Superior temporal gyrus (tissue), 1 donor: ENCODE data around the gene GRK3.
"Not testable (repeated sequence)": the region's sequence is repeated elsewhere in the genome, so short reads cannot be mapped to it uniquely, and the experiment has no call there.

Source experiments
- DNase-seq: peaks from one replicate; pipeline ENCODE4 v3.0.0-alpha.2; 2016; ENCODE audit errors: extremely low spot score

The GRK3 gene

GRCh38 chr22:25571969-25572707 is 7.7 kb downstream of the GRK3 start:
- not testable (repeated sequence) for DNase-seq

- no peak for DNase-seq
These were observed 8.3 kb downstream of the GRK3 start for GRCh38 chr22:25572708-25573171.

- DNase-seq, result no peak
These were observed 9.4 kb downstream of the GRK3 start for GRCh38 chr22:25573841-25574240.

GRCh38 chr22:25574736-25575135 is 10.3 kb downstream of the GRK3 start:
- DNase-seq, result no peak

- DNase-seq, result not testable (repeated sequence)
These were observed 11.4 kb downstream of the GRK3 start for GRCh38 chr22:25575674-25576392.

- not testable (repeated sequence) for DNase-seq
These were observed 17.0 kb downstream of the GRK3 start for GRCh38 chr22:25581452-25581851.

GRCh38 chr22:25582946-25583345 is 18.5 kb downstream of the GRK3 start:
- DNase-seq, result no peak

- not testable (repeated sequence) for DNase-seq
These were observed 20.5 kb downstream of the GRK3 start for GRCh38 chr22:25584993-25585392.

GRCh38 chr22:25589664-25590063 is 25.2 kb downstream of the GRK3 start:
- DNase-seq, result not testable (repeated sequence)

- not testable (repeated sequence) for DNase-seq
These were observed 28.8 kb downstream of the GRK3 start for GRCh38 chr22:25593323-25593722.

- no peak for DNase-seq
These were observed 34.1 kb downstream of the GRK3 start for GRCh38 chr22:25598609-25599008.

GRCh38 chr22:25602445-25602844 is 38.0 kb downstream of the GRK3 start:
- DNase-seq, result no peak

- no peak for DNase-seq
These were observed 38.4 kb downstream of the GRK3 start for GRCh38 chr22:25602916-25603315.

- DNase-seq, result not testable (repeated sequence)
These were observed 40.7 kb downstream of the GRK3 start for GRCh38 chr22:25605146-25605545.

GRCh38 chr22:25605565-25605964 is 41.1 kb downstream of the GRK3 start:
- DNase-seq, result not testable (repeated sequence)

GRCh38 chr22:25611284-25611683 is 46.8 kb downstream of the GRK3 start:
- not testable (repeated sequence) for DNase-seq

GRCh38 chr22:25613131-25613530 is 48.7 kb downstream of the GRK3 start:
- DNase-seq, result not testable (repeated sequence)

GRCh38 chr22:25613558-25613957 is 49.1 kb downstream of the GRK3 start:
- not testable (repeated sequence) for DNase-seq

GRCh38 chr22:25614791-25615190 is 50.3 kb downstream of the GRK3 start:
- not testable (repeated sequence) for DNase-seq

GRCh38 chr22:25621986-25622385 is 57.5 kb downstream of the GRK3 start:
- DNase-seq, result no peak

- DNase-seq, result no peak
These were observed 58.8 kb downstream of the GRK3 start for GRCh38 chr22:25623310-25623734.

- no peak for DNase-seq
These were observed 59.4 kb downstream of the GRK3 start for GRCh38 chr22:25623851-25624250.

GRCh38 chr22:25624476-25624875 is 60.0 kb downstream of the GRK3 start:
- DNase-seq, result no peak
